HG02610 (cell line): Measurements from ENCODE around the gene ZMYND19.
"Not testable (repeated sequence)": the region's sequence is repeated elsewhere in the genome, so short reads cannot be mapped to it uniquely, and the experiment has no call there.

Source experiments
- ATAC-seq: cut with Tn5 transposase; IDR thresholded peaks from one replicate; pipeline ENCODE4 v1.9.1; 2021; ENCODE audit warnings: mild to moderate bottlenecking, moderate library complexity; ENCODE audit not compliant: unreplicated experiment

The ZMYND19 gene

GRCh38 chr9:137590469-137591383 is at the start of gene ZMYND19:
Gene ZMYND19 (minus strand): TSS chr9:137590512. CDS start chr9:137590263, 249 bp downstream.
- ATAC-seq: peak; percentile 81

DNA sequence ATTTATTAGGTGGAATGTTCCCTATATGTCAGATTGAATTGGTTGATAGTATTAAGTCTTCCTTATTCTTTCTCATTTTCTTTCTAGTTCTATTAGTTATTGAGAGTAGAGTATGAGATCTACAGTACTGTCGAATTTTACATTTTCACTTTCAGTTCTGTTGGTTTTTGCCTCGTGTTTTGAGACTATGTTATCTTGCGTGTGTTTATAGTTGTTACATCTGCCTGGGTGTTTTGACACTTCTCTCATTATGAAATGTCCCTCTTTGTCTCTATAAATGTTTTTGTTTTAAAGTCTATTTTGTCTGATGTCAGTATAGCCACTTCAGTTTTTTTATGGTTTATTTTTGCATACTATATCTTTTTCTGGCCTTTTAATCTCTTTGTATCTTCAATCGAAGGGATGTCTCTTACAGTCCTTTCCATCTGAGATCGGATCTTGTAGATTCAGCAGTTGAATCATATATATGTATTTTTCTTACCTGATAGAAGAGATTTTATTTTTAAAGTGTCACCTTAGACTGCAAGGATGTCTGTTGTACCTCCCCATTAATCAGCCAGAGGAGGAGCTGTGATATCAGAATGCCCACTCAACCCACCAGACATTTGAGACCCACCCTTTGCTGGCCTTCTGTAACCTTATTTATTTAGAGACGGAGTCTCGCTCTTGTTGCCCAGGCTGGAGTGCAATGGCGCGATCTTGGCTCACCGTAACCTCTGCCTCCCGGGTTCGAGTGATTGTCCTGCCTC is 49.2 kb upstream of the ZMYND19 start:
- ATAC-seq: no peak

GRCh38 chr9:137638680-137639079 is 48.4 kb upstream of the ZMYND19 start:
- no peak for ATAC-seq

GRCh38 chr9:137634016-137634415 is 43.7 kb upstream of the ZMYND19 start:
- ATAC-seq: no peak

GRCh38 chr9:137632230-137633161 is 42.2 kb upstream of the ZMYND19 start:
- no peak for ATAC-seq

- ATAC-seq: no peak
Observed at GRCh38 chr9:137631345-137632229, 41.3 kb upstream of the ZMYND19 start.

GRCh38 chr9:137630679-137631078 is 40.4 kb upstream of the ZMYND19 start:
- no peak for ATAC-seq

- ATAC-seq: no peak
Observed at GRCh38 chr9:137630126-137630525, 39.8 kb upstream of the ZMYND19 start.

DNA sequence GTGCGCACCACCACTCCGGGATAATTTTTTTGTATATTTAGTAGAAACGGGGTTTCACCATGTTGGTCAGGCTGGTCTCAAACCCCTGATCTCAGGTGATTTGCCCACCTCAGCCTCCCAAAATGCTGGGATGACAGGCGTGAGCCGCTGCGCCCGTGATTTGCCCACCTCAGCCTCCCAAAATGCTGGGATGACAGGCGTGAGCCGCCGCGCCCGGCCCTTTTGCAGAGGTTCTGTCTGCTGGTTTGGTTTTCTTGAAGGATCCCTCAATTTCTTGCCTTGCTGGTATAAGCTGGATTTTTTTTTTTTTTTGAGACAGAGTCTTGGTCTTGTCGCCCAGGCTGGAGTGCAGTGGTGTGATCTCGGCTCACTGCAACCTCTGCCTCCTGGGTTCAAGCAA is 37.1 kb upstream of the ZMYND19 start:
- ATAC-seq: not testable (repeated sequence)

- no peak for ATAC-seq
Observed at GRCh38 chr9:137626464-137626863, 36.2 kb upstream of the ZMYND19 start.

GRCh38 chr9:137622211-137622610 is 31.9 kb upstream of the ZMYND19 start:
- not testable (repeated sequence) for ATAC-seq

DNA sequence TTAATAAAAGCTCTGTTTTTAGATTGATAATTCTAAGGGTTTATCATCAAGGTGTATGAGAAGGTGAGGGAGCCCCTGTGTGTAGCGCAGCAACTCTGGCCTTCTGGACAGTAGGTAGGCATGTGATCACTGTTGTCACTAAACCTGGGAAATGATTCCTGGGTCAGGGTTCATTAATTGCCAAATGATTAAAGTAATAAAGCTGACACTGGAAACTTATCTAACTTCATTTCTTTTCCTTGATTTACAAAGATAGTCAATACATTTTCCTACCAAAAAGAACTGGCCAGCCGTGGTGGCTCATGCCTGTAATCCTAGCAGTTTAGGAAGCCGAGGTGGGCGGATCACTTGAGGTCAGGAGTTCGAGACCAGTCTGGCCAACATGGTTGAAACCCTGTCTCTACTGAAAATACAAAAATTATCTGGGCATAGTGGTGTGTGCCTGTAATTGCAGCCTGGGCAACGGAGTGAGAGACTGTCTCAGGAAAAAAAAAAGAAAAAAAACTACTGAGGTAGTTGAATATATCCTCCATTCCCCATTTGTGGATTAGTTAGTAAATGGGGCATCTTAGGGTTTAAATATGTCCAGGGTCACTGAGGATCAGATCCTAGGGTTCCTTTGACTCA is 30.9 kb upstream of the ZMYND19 start:
- no peak for ATAC-seq

DNA sequence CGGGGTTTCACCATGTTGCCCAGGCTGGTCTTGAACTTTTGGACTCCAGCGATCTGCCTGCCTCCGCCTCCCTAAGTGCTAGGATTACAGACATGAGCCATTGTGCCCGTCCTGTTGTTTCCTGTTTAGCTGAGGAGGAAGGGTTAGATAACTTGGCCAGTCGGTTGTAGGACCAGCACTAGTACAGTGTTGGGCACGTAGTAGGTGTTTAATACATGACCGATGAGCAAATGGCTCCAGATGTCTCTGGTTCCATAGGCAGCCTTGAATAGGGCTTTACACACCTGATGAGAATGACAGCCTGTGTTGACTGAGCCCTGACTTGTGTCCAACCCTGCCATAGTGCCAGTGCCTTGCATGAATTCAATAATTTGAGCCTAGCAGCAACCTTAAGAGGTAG is 30.3 kb upstream of the ZMYND19 start:
- no peak for ATAC-seq

DNA sequence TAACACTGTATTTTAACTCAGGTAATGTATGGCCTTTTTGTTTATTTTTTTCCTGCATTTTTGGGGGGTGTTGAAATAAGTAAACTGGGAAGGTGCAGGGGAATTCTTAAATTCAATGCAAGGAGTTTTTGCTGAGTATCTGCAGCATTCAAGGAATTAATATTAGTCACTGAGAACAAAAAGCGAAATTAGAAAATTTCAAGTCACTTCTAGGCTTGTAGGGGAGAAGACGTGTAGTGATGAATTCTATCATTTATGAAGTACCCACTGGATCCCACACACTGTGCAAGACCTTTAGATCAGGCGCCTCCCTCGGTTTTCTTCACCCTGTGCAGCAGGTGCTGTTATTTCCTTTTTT is 29.7 kb upstream of the ZMYND19 start:
- ATAC-seq: no peak

DNA sequence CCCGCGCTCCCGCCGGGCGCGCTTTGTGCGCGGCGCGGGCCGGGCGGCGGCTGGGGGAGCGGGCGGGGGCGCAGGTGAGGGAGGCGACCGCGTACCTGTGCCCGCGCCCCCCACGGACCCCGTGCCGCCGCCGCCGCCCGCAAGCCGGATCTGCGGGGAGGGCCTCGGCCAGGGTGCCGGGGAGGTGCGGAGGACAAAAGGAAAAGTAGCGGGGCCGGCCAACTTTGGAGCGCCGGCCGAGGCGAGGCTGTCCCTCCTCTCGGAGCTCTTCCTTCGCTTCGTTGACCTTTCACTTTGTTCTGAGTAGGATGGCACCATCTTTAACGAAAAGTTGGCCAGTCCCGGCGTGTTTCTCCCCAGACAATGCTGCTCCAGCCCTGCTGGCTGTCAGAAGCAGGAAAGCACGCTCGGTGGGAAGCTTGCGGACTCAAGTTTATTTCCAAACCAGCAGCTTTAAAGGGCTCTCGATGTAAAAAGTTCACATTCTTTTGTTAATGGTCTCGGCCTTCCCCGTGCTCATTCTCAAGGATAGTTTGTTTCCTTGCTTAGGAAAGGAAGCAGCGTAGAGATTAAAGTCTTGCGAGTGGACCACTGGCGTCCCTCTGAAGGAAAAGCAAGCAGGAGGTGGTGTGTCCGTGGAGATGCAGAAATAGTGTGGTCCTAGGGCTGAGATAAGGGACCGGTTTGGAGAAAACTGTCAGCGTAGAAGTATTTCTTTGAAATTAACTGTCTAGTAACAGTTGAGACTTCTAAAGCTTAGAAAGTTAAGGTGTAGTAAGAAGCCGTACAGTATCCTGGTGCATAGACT is 29.1 kb upstream of the ZMYND19 start:
- peak; percentile 20 for ATAC-seq

- ATAC-seq: peak; percentile 61
Observed at GRCh38 chr9:137618105-137619067, 28.1 kb upstream of the ZMYND19 start, which contains the start of gene EHMT1. Gene EHMT1 (plus strand): TSS chr9:137619005. CDS start chr9:137619029, 24 bp downstream.

DNA sequence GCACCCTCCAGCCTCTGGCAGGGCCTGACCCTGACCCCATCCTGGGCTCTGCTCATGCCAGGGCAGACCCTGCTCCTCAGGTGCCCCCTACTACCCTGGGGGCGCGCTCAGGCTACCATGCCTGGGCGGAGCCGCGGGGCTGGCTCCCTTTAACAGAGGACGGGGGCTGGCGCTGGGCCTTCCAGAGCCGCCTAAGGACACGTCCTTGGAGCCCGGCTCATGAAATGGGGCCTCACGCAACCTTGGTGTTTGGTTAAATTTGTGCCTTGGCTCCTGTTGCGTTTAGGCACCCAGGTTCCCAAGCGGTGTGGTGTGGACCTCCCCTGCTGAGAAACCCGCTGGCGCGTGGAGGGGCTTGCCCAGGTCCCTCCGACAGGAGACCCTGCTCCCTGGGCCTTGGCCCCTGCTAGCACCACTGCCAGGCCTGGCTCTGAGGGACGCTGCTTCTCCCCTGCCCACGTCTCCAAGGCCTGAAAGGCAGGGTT is 25.1 kb upstream of the ZMYND19 start:
- no peak for ATAC-seq
